ENCODE data around the gene RANBP2.

DNA sequence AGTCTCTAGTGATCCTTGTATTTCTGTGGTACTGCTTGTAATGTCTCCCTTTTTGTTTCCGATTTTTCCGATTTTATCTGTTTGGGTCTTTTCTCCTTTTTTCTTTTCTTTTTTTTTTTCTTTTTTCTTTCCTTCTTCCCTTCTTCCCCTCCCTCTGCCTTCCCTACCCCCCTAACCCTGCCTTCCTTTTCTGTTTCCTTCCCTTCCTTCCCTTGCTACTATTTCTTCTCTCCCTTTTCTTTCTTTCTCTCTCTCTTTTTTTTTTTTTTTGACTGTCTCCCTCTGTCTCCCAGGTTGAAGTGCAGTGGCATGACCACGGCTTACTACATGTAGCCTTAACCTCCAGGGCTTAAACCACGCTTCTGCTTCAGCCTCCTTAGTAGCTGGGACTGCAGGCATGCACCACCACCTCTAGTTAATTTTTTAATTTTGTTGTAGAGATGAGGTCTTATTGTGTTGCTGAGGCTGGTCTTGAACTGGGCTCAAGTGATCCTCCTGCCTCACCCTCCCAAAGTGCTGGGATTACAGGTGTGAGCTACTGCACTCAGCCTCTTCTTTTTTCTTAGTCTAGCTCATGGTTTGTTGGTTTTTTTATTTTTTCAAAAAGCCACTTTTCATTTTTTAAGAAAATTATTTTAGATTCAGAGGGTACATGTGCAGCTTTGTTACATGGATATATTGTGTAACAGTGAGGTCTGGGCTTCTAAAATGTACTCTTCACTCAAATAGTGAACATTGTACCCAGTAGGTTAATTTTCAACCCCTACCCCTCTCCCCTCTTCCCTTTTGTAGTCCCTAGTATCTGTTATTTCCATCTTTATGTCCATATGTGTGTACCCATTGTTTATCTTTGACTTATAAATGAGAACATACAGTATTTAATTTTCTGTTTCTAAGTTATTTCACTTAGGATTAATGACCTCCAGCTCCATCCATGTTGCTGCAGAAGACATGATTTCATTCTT is 92.0 kb downstream of the RANBP2 start:
- TF ChIP-seq POLR2AphosphoS5 (IDR thresholded peaks at IDR 0.05) (no peak), MXI1 (conservative IDR thresholded peaks at IDR 0.05; ENCODE audit: poor library complexity, severe bottlenecking) (no peak), EP300 (conservative IDR thresholded peaks at IDR 0.05; ENCODE audit: poor library complexity, severe bottlenecking) (no peak), RAD21 (conservative IDR thresholded peaks at IDR 0.05) (no peak), TAF1 (IDR thresholded peaks at IDR 0.05; ENCODE audit: low read depth) (no peak)
- TF ChIP-seq, protein P1, sequence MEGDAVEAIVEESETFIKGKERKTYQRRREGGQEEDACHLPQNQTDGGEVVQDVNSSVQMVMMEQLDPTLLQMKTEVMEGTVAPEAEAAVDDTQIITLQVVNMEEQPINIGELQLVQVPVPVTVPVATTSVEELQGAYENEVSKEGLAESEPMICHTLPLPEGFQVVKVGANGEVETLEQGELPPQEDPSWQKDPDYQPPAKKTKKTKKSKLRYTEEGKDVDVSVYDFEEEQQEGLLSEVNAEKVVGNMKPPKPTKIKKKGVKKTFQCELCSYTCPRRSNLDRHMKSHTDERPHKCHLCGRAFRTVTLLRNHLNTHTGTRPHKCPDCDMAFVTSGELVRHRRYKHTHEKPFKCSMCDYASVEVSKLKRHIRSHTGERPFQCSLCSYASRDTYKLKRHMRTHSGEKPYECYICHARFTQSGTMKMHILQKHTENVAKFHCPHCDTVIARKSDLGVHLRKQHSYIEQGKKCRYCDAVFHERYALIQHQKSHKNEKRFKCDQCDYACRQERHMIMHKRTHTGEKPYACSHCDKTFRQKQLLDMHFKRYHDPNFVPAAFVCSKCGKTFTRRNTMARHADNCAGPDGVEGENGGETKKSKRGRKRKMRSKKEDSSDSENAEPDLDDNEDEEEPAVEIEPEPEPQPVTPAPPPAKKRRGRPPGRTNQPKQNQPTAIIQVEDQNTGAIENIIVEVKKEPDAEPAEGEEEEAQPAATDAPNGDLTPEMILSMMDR (IDR thresholded peaks at IDR 0.05; ENCODE audit: poor library complexity, severe bottlenecking), result no peak
- TF ChIP-seq, protein P2, sequence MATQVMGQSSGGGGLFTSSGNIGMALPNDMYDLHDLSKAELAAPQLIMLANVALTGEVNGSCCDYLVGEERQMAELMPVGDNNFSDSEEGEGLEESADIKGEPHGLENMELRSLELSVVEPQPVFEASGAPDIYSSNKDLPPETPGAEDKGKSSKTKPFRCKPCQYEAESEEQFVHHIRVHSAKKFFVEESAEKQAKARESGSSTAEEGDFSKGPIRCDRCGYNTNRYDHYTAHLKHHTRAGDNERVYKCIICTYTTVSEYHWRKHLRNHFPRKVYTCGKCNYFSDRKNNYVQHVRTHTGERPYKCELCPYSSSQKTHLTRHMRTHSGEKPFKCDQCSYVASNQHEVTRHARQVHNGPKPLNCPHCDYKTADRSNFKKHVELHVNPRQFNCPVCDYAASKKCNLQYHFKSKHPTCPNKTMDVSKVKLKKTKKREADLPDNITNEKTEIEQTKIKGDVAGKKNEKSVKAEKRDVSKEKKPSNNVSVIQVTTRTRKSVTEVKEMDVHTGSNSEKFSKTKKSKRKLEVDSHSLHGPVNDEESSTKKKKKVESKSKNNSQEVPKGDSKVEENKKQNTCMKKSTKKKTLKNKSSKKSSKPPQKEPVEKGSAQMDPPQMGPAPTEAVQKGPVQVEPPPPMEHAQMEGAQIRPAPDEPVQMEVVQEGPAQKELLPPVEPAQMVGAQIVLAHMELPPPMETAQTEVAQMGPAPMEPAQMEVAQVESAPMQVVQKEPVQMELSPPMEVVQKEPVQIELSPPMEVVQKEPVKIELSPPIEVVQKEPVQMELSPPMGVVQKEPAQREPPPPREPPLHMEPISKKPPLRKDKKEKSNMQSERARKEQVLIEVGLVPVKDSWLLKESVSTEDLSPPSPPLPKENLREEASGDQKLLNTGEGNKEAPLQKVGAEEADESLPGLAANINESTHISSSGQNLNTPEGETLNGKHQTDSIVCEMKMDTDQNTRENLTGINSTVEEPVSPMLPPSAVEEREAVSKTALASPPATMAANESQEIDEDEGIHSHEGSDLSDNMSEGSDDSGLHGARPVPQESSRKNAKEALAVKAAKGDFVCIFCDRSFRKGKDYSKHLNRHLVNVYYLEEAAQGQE (IDR thresholded peaks at IDR 0.05; ENCODE audit: borderline replicate concordance), result no peak
